ENCODE data around the gene PSMB5. TPM values are rescaled to one million over a fixed set of nuclear protein-coding genes. Genes with fewer than 3 reads are reported as not detected.

PSMB5 gene
- total RNA-seq, 4 donors from 2014 or later, result 126 to 150 (median 129) TPM

- DNase-seq (ENCODE audit: low spot score) (no peak), ATAC-seq (ENCODE audit: low FRiP score) (no peak)
- TF ChIP-seq CTCF (IDR thresholded peaks at IDR 0.05), result no peak
Observed at GRCh38 chr14:23074906-23075305, 40.2 kb upstream of the PSMB5 start.

GRCh38 chr14:23071921-23072539, 37.3 kb upstream of the PSMB5 start:
- ATAC-seq (ENCODE audit: low FRiP score) (no peak), DNase-seq (ENCODE audit: low spot score) (no peak)
- TF ChIP-seq CTCF (IDR thresholded peaks at IDR 0.05), result no peak

GRCh38 chr14:23071244-23071920, 36.7 kb upstream of the PSMB5 start:
- DNase-seq (ENCODE audit: low spot score), result peak; percentile 52
- TF ChIP-seq CTCF (IDR thresholded peaks at IDR 0.05), result no peak
- ATAC-seq (ENCODE audit: low FRiP score), result peak; percentile 80

GRCh38 chr14:23070262-23071129, 35.8 kb upstream of the PSMB5 start:
- no peak for TF ChIP-seq CTCF (IDR thresholded peaks at IDR 0.05)
- no peak for ATAC-seq (ENCODE audit: low FRiP score)
- no peak for DNase-seq (ENCODE audit: low spot score)

GRCh38 chr14:23069413-23069806, 34.7 kb upstream of the PSMB5 start:
- DNase-seq (ENCODE audit: low spot score) (no peak), ATAC-seq (ENCODE audit: low FRiP score) (no peak)
- no peak for TF ChIP-seq CTCF (IDR thresholded peaks at IDR 0.05)

GRCh38 chr14:23068789-23069412, 34.2 kb upstream of the PSMB5 start:
- peak; percentile 58 for DNase-seq (ENCODE audit: low spot score)

More at GRCh38 chr14:23068789-23069412, 34.2 kb upstream of the PSMB5 start:
- ATAC-seq (ENCODE audit: low FRiP score), result peak; percentile 85
- peak in 2 of 3 donors; percentile 68 to 89 for TF ChIP-seq CTCF (IDR thresholded peaks at IDR 0.05)

Measured in omental fat pad (tissue), 4 donors.